ENCODE data around the gene LRRC8E.
"Not testable (repeated sequence)": the region's sequence is repeated elsewhere in the genome, so short reads cannot be mapped to it uniquely, and the experiment has no call there.

Gene LRRC8E

GRCh38 chr19:7853770-7854128 lies 34.6 kb upstream of the LRRC8E start:
- in situ Hi-C loops (cut with MboI; ENCODE audit: low sequenced_read_pairs) = no loop called here

- in situ Hi-C loops (cut with MboI; ENCODE audit: low sequenced_read_pairs) = no loop called here
These were observed 32.7 kb upstream of the LRRC8E start for GRCh38 chr19:7855426-7856108.

GRCh38 chr19:7856109-7856591 lies 32.2 kb upstream of the LRRC8E start:
- in situ Hi-C loops (cut with MboI; ENCODE audit: low sequenced_read_pairs) = no loop called here

- in situ Hi-C loops (cut with MboI; ENCODE audit: low sequenced_read_pairs) = no loop called here
These were observed 31.3 kb upstream of the LRRC8E start for GRCh38 chr19:7856679-7857663.

- in situ Hi-C loops (cut with MboI; ENCODE audit: low sequenced_read_pairs) = no loop called here
These were observed 30.6 kb upstream of the LRRC8E start for GRCh38 chr19:7857727-7858108.

GRCh38 chr19:7858109-7858770 lies 30.1 kb upstream of the LRRC8E start:
- in situ Hi-C loops (cut with MboI; ENCODE audit: low sequenced_read_pairs) = no loop called here

GRCh38 chr19:7859087-7859486 lies 29.2 kb upstream of the LRRC8E start:
- in situ Hi-C loops (cut with MboI; ENCODE audit: low sequenced_read_pairs) = not testable (repeated sequence)

- in situ Hi-C loops (cut with MboI; ENCODE audit: low sequenced_read_pairs) = no loop called here
These were observed 28.2 kb upstream of the LRRC8E start for GRCh38 chr19:7859831-7860713.

- in situ Hi-C loops (cut with MboI; ENCODE audit: low sequenced_read_pairs) = no loop called here
These were observed 27.3 kb upstream of the LRRC8E start for GRCh38 chr19:7860714-7861618.

- in situ Hi-C loops (cut with MboI; ENCODE audit: low sequenced_read_pairs) = no loop called here
These were observed 26.5 kb upstream of the LRRC8E start for GRCh38 chr19:7861619-7862412.

GRCh38 chr19:7862413-7862951 lies 25.8 kb upstream of the LRRC8E start:
- in situ Hi-C loops (cut with MboI; ENCODE audit: low sequenced_read_pairs) = no loop called here

- in situ Hi-C loops (cut with MboI; ENCODE audit: low sequenced_read_pairs) = no loop called here
These were observed 24.9 kb upstream of the LRRC8E start for GRCh38 chr19:7863157-7863970.

GRCh38 chr19:7863971-7864689 lies 24.2 kb upstream of the LRRC8E start:
- in situ Hi-C loops (cut with MboI; ENCODE audit: low sequenced_read_pairs) = no loop called here

GRCh38 chr19:7864690-7865074 lies 23.6 kb upstream of the LRRC8E start:
- in situ Hi-C loops (cut with MboI; ENCODE audit: low sequenced_read_pairs) = no loop called here

- in situ Hi-C loops (cut with MboI; ENCODE audit: low sequenced_read_pairs) = no loop called here
These were observed 22.9 kb upstream of the LRRC8E start for GRCh38 chr19:7865262-7865911.

- in situ Hi-C loops (cut with MboI; ENCODE audit: low sequenced_read_pairs) = no loop called here
These were observed 21.8 kb upstream of the LRRC8E start for GRCh38 chr19:7866399-7867091.
